SK-N-SH (cell line): ENCODE data around the gene ELFN2. TPM values are rescaled to one million over a fixed set of nuclear protein-coding genes. Genes with fewer than 3 reads are reported as not detected.
A peak's percentile ranks its signal among the peaks of the same experiment; 100 is the strongest.

ENCODE experiments used
- CTCF ChIA-PET: fragments of 300-600, 350-600 bp; formaldehyde crosslinking; extraction: SDS; loops from one replicate; lab custom pipeline; 2021; lab: Yijun Ruan, JAX
- POLR2A ChIA-PET: fragments of 350-600 bp; sonication (Branson Sonifier 250); formaldehyde crosslinking; extraction: SDS; loops from one replicate; lab custom pipeline; 2020; ENCODE audit warnings: antibody characterized with exemption, inconsistent platforms; lab: Yijun Ruan, JAX
- DNase-seq: peaks from one replicate; pipeline ENCODE4 v3.0.0; 2012
- H2AFZ ChIP-seq: fragments of 200-600 bp; sonication (generic); 2 replicates; pipeline ENCODE4 v1.8.1; 2016; ENCODE audit warnings: antibody characterized with exemption, mild to moderate bottlenecking, low read depth
- H3F3A ChIP-seq: fragments of 200-600 bp; sonication (generic); replicated peaks from 2 replicates; pipeline ENCODE3; 2016; ENCODE audit warnings: antibody characterized with exemption, mild to moderate bottlenecking; ENCODE audit not compliant: insufficient read depth
- H3K27ac ChIP-seq, 2 experiments: fragments of 200-500 bp in 1 of 2; fragments of 200-600 bp in 1 of 2; sonication (Bioruptor generic) in 1 of 2; sonication (generic), shearing (Covaris generic) in 1 of 2; 2 replicates each; pipeline versions ENCODE4 v1.5.1 to v1.6.1; 2014 to 2016; ENCODE audit warnings: low read depth in 2 of 2, inconsistent platforms in 1 of 2, low read length in 1 of 2, mild to moderate bottlenecking in 1 of 2, mixed read lengths in 1 of 2
- H3K27me3 ChIP-seq: fragments of 200-600 bp; sonication (generic), shearing (Covaris generic); 2 replicates; pipeline ENCODE4 v1.6.1; 2016; ENCODE audit warnings: mixed run types; ENCODE audit not compliant: insufficient read depth
- H3K36me3 ChIP-seq, 2 experiments: fragments of 200-500 bp in 1 of 2; fragments of 200-600 bp in 1 of 2; sonication (Bioruptor generic) in 1 of 2; sonication (generic) in 1 of 2; replicated peaks in 1 of 2; 2 replicates each; pipeline versions ENCODE3 to v1.5.1; 2014 to 2016; ENCODE audit warnings: low read length in 1 of 2, mild to moderate bottlenecking in 1 of 2; ENCODE audit not compliant: insufficient read depth in 2 of 2, control insufficient read depth in 1 of 2
- H3K4me1 ChIP-seq, 2 experiments: fragments of 200-500 bp in 1 of 2; fragments of 200-600 bp in 1 of 2; sonication (Bioruptor generic) in 1 of 2; sonication (generic), shearing (Covaris generic) in 1 of 2; 2 replicates each; pipeline versions ENCODE4 v1.5.1 to v1.6.1; 2014 to 2016; ENCODE audit warnings: low read depth in 1 of 2, low read length in 1 of 2, mixed run types in 1 of 2; ENCODE audit not compliant: insufficient read depth in 2 of 2, control insufficient read depth in 1 of 2
- H3K4me2 ChIP-seq: fragments of 200-600 bp; sonication (generic), shearing (Covaris generic); 2 replicates; pipeline ENCODE4 v1.6.1; 2017; ENCODE audit warnings: mixed run types
- H3K4me3 ChIP-seq, 2 experiments: fragments of 200-500 bp in 1 of 2; fragments of 200-600 bp in 1 of 2; sonication (Bioruptor generic) in 1 of 2; sonication (generic), shearing (Covaris generic) in 1 of 2; 2 replicates each; pipeline versions ENCODE4 v1.5.1 to v1.8.1; 2014 to 2016; ENCODE audit warnings: low read depth in 2 of 2, inconsistent platforms in 1 of 2, low read length in 1 of 2, mild to moderate bottlenecking in 1 of 2, mixed read lengths in 1 of 2, moderate library complexity in 1 of 2
- H3K79me2 ChIP-seq: fragments of 200-600 bp; sonication (generic); 2 replicates; pipeline ENCODE4 v1.8.1; 2017; ENCODE audit warnings: mild to moderate bottlenecking; ENCODE audit not compliant: insufficient read depth
- H3K9ac ChIP-seq: fragments of 200-600 bp; sonication (generic); 2 replicates; pipeline ENCODE4 v1.6.1; 2017; ENCODE audit warnings: mixed run types
- H3K9me2 ChIP-seq: fragments of 200-600 bp; sonication (generic); 2 replicates; pipeline ENCODE4 v1.6.1; 2017; ENCODE audit warnings: mixed run types
- H3K9me3 ChIP-seq: fragments of 200-600 bp; sonication (generic); 2 replicates; pipeline ENCODE4 v1.6.1; 2017; ENCODE audit warnings: mixed run types, mild to moderate bottlenecking, moderate library complexity
- H4K20me1 ChIP-seq: fragments of 200-600 bp; sonication (generic); 2 replicates; pipeline ENCODE4 v1.6.1; 2017; ENCODE audit warnings: mild to moderate bottlenecking, mixed run types; ENCODE audit not compliant: insufficient read depth
- CHD2 ChIP-seq: fragments of 150-350 bp; IDR thresholded peaks from 2 replicates; pipeline ENCODE4 v1.6.1; 2018; ENCODE audit warnings: low read length; ENCODE audit not compliant: partially characterized antibody
- EP300 ChIP-seq, 2 experiments: IDR thresholded peaks; 2 replicates each; pipeline versions ENCODE4 v1.4.0 to v1.6.1; 2012; ENCODE audit warnings: borderline replicate concordance in 1 of 2, low read depth in 1 of 2, low read length in 1 of 2
- EZH2phosphoT487 ChIP-seq: fragments of 200-600 bp; sonication (generic); IDR thresholded peaks from 2 replicates; pipeline ENCODE4 v1.6.1; 2017; ENCODE audit warnings: low read depth, mixed run types, mild to moderate bottlenecking, antibody characterized with exemption, moderate library complexity, borderline replicate concordance
- FOXM1 ChIP-seq: IDR thresholded peaks from 2 replicates; pipeline ENCODE4 v1.4.0; 2012; ENCODE audit warnings: low read depth, mild to moderate bottlenecking
- GABPA ChIP-seq: IDR thresholded peaks from 2 replicates; pipeline ENCODE4 v1.4.0; 2012; ENCODE audit warnings: low read depth, mild to moderate bottlenecking
- GATA2 ChIP-seq: sonication (generic); formaldehyde crosslinking; IDR thresholded peaks from 2 replicates; pipeline ENCODE4 v1.5.0; 2020; ENCODE audit warnings: mild to moderate bottlenecking, missing genetic modification reagents
- MXI1 ChIP-seq: IDR thresholded peaks from 2 replicates; pipeline ENCODE4 v1.6.1; 2012; ENCODE audit warnings: mild to moderate bottlenecking, low read depth, low read length, improper control_type of control experiment
- NFIC ChIP-seq: IDR thresholded peaks from 2 replicates; pipeline ENCODE4 v1.4.0; 2012; ENCODE audit warnings: borderline replicate concordance
- NRF1 ChIP-seq: IDR thresholded peaks from 2 replicates; pipeline ENCODE4 v1.6.1; 2012; ENCODE audit warnings: low read depth, mild to moderate bottlenecking, low read length
- POLR2AphosphoS5 ChIP-seq: IDR thresholded peaks from 2 replicates; pipeline ENCODE4 v1.6.1; 2012; ENCODE audit warnings: low read depth, low read length
- RCOR1 ChIP-seq: fragments of 150-350 bp; IDR thresholded peaks from 2 replicates; pipeline ENCODE4 v1.6.1; 2017; ENCODE audit warnings: antibody characterized with exemption, low read length
- SIN3A ChIP-seq: IDR thresholded peaks from 2 replicates; pipeline ENCODE4 v1.6.1; 2012; ENCODE audit warnings: low read depth, mild to moderate bottlenecking, low read length, moderate library complexity, borderline replicate concordance
- TAF1 ChIP-seq: IDR thresholded peaks from 2 replicates; pipeline ENCODE4 v1.6.1; 2012; ENCODE audit warnings: low read depth, mild to moderate bottlenecking, low read length, moderate library complexity, borderline replicate concordance
- TCF12 ChIP-seq: IDR thresholded peaks from 2 replicates; pipeline ENCODE4 v1.4.0; 2012
- TEAD4 ChIP-seq: IDR thresholded peaks from 2 replicates; pipeline ENCODE4 v1.4.0; 2012; ENCODE audit warnings: mild to moderate bottlenecking, borderline replicate concordance; ENCODE audit not compliant: insufficient read depth
- YY1 ChIP-seq: IDR thresholded peaks from 2 replicates; pipeline ENCODE4 v1.4.0; 2012; ENCODE audit warnings: low read depth, mild to moderate bottlenecking
- WGBS: methylation state at CpG from one replicate; pipeline ENCODE4 v1.1.6; 2017; ENCODE audit warnings: low lambda C conversion rate; 5-methylcytosine and 5-hydroxymethylcytosine counted together
- polyA plus RNA-seq, 3 experiments: library from polyadenylated mRNA; depleted of rRNA; stranded (reverse); fragments of >200 nt; gene quantifications; 2 replicates each; pipeline ENCODE4 v1.2.3, GENCODE V29; 2012
- TF ChIP-seq, protein P1 (sequence below): fragments of 200-600 bp; sonication (generic); IDR thresholded peaks from 2 replicates; pipeline ENCODE4 v1.6.1; 2017; ENCODE audit warnings: antibody characterized with exemption, mild to moderate bottlenecking, moderate library complexity
- TF ChIP-seq, protein P2 (sequence below): IDR thresholded peaks from 2 replicates; pipeline ENCODE4; 2012

ELFN2 gene
- polyA plus RNA-seq, 1 of the 3 experiments (the other 2 are of a cell fraction) = 2.8 TPM

DNA sequence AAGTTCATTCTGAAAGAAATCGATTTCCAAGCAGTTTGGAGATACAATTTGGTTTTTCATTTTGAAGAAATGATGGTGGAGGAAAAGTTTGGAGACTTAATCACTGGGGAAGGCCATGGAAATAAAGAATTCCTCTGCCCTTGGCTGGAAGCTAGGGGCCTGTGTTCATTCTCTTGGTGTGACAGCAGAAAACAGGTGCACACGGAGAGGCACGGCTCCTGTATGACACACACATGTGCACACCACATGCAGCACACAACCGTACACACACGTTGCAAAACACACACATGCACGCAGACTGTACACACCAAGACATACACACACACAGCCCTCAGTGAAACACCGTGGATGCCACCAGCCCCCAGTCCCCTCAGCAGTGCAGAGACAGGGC lies 80.8 kb downstream of the ELFN2 start:
- DNase-seq = no peak
- POLR2A ChIA-PET = no interaction called here
- no peak overlapping the region for H3K4me3 ChIP-seq
- H2AFZ ChIP-seq = no peak overlapping the region
- H4K20me1 ChIP-seq = no peaks in the 10 kb centered on the region
- no peaks in the 10 kb centered on the region for H3K9me2 ChIP-seq
- H3K27ac ChIP-seq = peak overlapping the region in 1 of 2 experiments; percentile 51; a peak in 3 of 4 replicates
- no peaks in the 10 kb centered on the region for H3K79me2 ChIP-seq
- no peak for TF ChIP-seq POLR2AphosphoS5
- TF ChIP-seq, protein P1, sequence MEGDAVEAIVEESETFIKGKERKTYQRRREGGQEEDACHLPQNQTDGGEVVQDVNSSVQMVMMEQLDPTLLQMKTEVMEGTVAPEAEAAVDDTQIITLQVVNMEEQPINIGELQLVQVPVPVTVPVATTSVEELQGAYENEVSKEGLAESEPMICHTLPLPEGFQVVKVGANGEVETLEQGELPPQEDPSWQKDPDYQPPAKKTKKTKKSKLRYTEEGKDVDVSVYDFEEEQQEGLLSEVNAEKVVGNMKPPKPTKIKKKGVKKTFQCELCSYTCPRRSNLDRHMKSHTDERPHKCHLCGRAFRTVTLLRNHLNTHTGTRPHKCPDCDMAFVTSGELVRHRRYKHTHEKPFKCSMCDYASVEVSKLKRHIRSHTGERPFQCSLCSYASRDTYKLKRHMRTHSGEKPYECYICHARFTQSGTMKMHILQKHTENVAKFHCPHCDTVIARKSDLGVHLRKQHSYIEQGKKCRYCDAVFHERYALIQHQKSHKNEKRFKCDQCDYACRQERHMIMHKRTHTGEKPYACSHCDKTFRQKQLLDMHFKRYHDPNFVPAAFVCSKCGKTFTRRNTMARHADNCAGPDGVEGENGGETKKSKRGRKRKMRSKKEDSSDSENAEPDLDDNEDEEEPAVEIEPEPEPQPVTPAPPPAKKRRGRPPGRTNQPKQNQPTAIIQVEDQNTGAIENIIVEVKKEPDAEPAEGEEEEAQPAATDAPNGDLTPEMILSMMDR = no peak
- no peak for TF ChIP-seq FOXM1
- TF ChIP-seq YY1 = no peak
- TF ChIP-seq NRF1 = no peak
- no peak for TF ChIP-seq RCOR1
- TF ChIP-seq, protein P2, sequence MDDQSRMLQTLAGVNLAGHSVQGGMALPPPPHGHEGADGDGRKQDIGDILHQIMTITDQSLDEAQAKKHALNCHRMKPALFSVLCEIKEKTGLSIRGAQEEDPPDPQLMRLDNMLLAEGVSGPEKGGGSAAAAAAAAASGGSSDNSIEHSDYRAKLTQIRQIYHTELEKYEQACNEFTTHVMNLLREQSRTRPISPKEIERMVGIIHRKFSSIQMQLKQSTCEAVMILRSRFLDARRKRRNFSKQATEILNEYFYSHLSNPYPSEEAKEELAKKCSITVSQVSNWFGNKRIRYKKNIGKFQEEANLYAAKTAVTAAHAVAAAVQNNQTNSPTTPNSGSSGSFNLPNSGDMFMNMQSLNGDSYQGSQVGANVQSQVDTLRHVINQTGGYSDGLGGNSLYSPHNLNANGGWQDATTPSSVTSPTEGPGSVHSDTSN = no peak
- no peak for TF ChIP-seq MXI1
- TF ChIP-seq TEAD4 = no peak
- TF ChIP-seq TAF1 = no peak
- TF ChIP-seq GABPA = no peak
- no peak for TF ChIP-seq CHD2
- no peak for TF ChIP-seq NFIC
- TF ChIP-seq, all 33 proteins: peak for 0
- H3K9me3 ChIP-seq = no peaks in the 10 kb centered on the region
- H3F3A ChIP-seq = no peaks in the 10 kb centered on the region
- H3K4me1 ChIP-seq = peaks cover 5 to 26% of the 10 kb centered on the region in 2 experiments; a peak in 1 of 4 replicates
- CTCF ChIA-PET = interaction anchor here (0.6 to 2.1 kb wide), 3 partner anchors 9 to 82 kb away, joined by 3 to 8 read pairs (median 3); no protein-coding TSS in a partner anchor
- WGBS = 92% methylated on average over 7 of the region's 7 CpGs
- no peaks in the 10 kb centered on the region for H3K27me3 ChIP-seq
- no peaks in the 10 kb centered on the region for H3K36me3 ChIP-seq
- no peak overlapping the region for H3K9ac ChIP-seq
- no peak overlapping the region for H3K4me2 ChIP-seq

DNA sequence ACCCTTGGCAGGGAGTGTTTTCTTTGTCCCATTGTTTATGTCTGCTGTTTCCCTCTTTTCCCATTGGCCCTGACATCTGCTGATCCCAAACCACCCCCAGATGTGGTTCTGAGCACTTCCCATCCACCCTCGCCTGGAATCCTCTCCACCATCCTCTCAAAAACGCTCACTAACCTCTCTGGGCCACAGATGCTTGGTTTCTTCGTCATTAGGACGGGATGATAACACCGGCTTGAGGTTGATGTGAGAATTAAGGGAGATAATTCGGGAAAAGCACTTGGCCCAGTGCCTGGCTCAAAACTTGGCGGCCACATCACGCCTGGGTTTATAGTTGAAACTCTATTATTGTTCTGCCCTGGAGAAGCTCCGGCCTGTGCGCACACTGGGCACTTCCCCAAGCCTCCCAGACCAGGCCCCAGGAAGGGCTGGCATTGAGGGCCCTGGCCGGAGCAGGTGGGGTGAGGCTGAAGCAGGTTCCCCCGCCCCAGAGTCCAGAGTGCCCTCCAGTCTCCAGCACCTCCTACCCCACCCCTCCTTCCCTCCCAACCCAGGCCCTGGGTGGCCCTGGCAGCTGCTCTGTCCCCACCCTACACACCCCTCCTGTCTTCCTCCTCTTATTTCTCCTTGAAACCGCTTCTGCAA lies 81.3 kb downstream of the ELFN2 start:
- Histone ChIP-seq H3K79me2 (no peaks in the 10 kb centered on the region), H3K4me1 (peaks cover 5 to 26% of the 10 kb centered on the region in 2 experiments; a peak in 1 of 4 replicates), H4K20me1 (no peaks in the 10 kb centered on the region), H3K9me2 (no peaks in the 10 kb centered on the region), H3K27ac (peak overlapping the region in 1 of 2 experiments; percentile 51; a peak in 3 of 4 replicates), H3K27me3 (no peaks in the 10 kb centered on the region), H2AFZ (no peak overlapping the region), H3K9me3 (no peaks in the 10 kb centered on the region), H3F3A (no peaks in the 10 kb centered on the region), H3K4me2 (no peak overlapping the region), H3K9ac (no peak overlapping the region), H3K4me3 (no peak overlapping the region), H3K36me3 (no peaks in the 10 kb centered on the region)
- WGBS = 35% methylated on average over 9 of the region's 13 CpGs
- CTCF ChIA-PET = interaction anchor here (0.6 to 2.1 kb wide), 3 partner anchors 9 to 83 kb away, joined by 3 to 8 read pairs (median 3); no protein-coding TSS in a partner anchor
- TF ChIP-seq CHD2 = peak; percentile 27
- TF ChIP-seq, protein P2 = no peak
- no peak for TF ChIP-seq SIN3A
- peak; percentile 71 for TF ChIP-seq RCOR1
- TF ChIP-seq EP300 (IDR thresholded peaks at IDR 0.05; ENCODE audit: borderline replicate concordance in 1 of 2, low read depth in 1 of 2, low read length in 1 of 2) = peak in 1 of 2 experiments; percentile 26; a peak in 1 of 4 replicates
- TF ChIP-seq EZH2phosphoT487 = no peak
- peak; percentile 18; the same call in 1 of the 2 replicates for TF ChIP-seq TCF12
- peak; percentile 27; the same call in 1 of the 2 replicates for TF ChIP-seq GATA2
- DNase-seq = peak; percentile 76
- POLR2A ChIA-PET = no interaction called here
